ENCODE measurements around the gene DSG4. TPM values are rescaled to one million over a fixed set of nuclear protein-coding genes. Genes with fewer than 3 reads are reported as not detected.
"Not testable (repeated sequence)": the region's sequence is repeated elsewhere in the genome, so short reads cannot be mapped to it uniquely, and the experiment has no call there.

The DSG4 gene
- total and polyA plus RNA-seq, 2 of the 4 experiments (the other 2 are of a cell fraction): not detected

DNA sequence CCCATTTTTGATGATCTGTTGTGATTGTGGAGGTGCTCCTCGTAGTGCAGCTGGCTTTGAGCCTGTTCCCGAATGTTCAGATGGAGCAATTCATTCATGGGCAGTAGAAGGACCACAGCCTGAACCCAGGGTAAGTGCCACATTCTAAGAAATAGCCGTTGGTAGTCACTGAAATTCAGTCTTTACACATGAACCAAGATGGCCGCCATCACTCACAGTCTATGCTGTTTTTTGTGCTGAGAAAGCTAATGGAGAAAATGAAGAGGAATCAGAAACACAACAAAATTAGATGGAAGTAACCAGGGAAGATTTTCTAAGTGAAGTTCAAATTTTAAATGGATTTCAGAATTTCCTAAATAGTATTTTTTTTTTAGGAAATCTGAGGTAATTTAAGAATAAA lies 33.1 kb upstream of the DSG4 start:
- H4K8ac ChIP-seq (ENCODE audit: low read depth in 2 of 2, low read length in 2 of 2): no peak overlapping the region
- H3K27me3 ChIP-seq (ENCODE audit: control insufficient read depth, insufficient read depth, low read length): no peaks in the 10 kb centered on the region
- no peak overlapping the region for H4K5ac ChIP-seq (ENCODE audit: low read depth, low read length)
- no peaks in the 10 kb centered on the region for H3K79me1 ChIP-seq (ENCODE audit: low read depth in 1 of 2, low read length in 2 of 2)
- H2BK20ac ChIP-seq (ENCODE audit: low read depth, low read length): no peak overlapping the region
- no peak overlapping the region for H2BK15ac ChIP-seq (ENCODE audit: low read depth, low read length)
- ChIA-PET POLR2A (ENCODE audit: unreplicated experiment) (no interaction called here), CTCF (no interaction called here)
- H3K4ac ChIP-seq (ENCODE audit: low read depth, low read length): no peak overlapping the region
- H4K91ac ChIP-seq (ENCODE audit: insufficient read depth, low read depth, low read length): no peak overlapping the region
- WGBS, 2 experiments (ENCODE audit: extremely low coverage in 2 of 2, insufficient read length in 1 of 2): no CpG with 5 or more reads among the region's 4 CpGs
- no peak for ATAC-seq (ENCODE audit: low read depth)
- no peak overlapping the region for H2AFZ ChIP-seq (replicated peaks; ENCODE audit: low read length, poor library complexity)
- H3K9me3 ChIP-seq (ENCODE audit: control insufficient read depth, insufficient read depth, low read length): peaks cover 1% of the 10 kb centered on the region; the same call in 1 of the 2 replicates
- H2AK9ac ChIP-seq (replicated peaks; ENCODE audit: low read depth, low read length, poor library complexity): no peak overlapping the region
- no peak overlapping the region for H3K14ac ChIP-seq (replicated peaks; ENCODE audit: low read depth, low read length)
- no peaks in the 10 kb centered on the region for H3K9me1 ChIP-seq (ENCODE audit: insufficient read depth, low read length)
- no peak overlapping the region for H3K18ac ChIP-seq (ENCODE audit: low read depth, low read length)
- in situ Hi-C loops (cut with MboI; ENCODE audit: low sequenced_read_pairs): no loop called here
- H3K4me1 ChIP-seq (ENCODE audit: control insufficient read depth, insufficient read depth, low read length): no peaks in the 10 kb centered on the region
- no peaks in the 10 kb centered on the region for H3K36me3 ChIP-seq (ENCODE audit: control insufficient read depth, insufficient read depth, low read length)
- intact Hi-C loops (cut with micrococcal nuclease): no loop called here
- H2BK120ac ChIP-seq (ENCODE audit: low read depth, low read length): no peak overlapping the region
- no peak for TF ChIP-seq RAD21 (IDR thresholded peaks at IDR 0.05; ENCODE audit: low read length)
- no peak for TF ChIP-seq NFE2L2 (IDR thresholded peaks at IDR 0.05; ENCODE audit: low read depth, low read length)
- TF ChIP-seq RCOR1 (IDR thresholded peaks at IDR 0.05; ENCODE audit: insufficient replicate concordance, low read length): no peak
- no peak for TF ChIP-seq POLR2A (IDR thresholded peaks at IDR 0.05; ENCODE audit: low read depth, low read length)
- no peak for TF ChIP-seq RFX5 (IDR thresholded peaks at IDR 0.05; ENCODE audit: low read depth, low read length)
- TF ChIP-seq MAZ (IDR thresholded peaks at IDR 0.05; ENCODE audit: borderline replicate concordance, low read depth, low read length): no peak
- no peak for TF ChIP-seq FOS (IDR thresholded peaks at IDR 0.05; ENCODE audit: low read depth, low read length)
- TF ChIP-seq, protein P1, sequence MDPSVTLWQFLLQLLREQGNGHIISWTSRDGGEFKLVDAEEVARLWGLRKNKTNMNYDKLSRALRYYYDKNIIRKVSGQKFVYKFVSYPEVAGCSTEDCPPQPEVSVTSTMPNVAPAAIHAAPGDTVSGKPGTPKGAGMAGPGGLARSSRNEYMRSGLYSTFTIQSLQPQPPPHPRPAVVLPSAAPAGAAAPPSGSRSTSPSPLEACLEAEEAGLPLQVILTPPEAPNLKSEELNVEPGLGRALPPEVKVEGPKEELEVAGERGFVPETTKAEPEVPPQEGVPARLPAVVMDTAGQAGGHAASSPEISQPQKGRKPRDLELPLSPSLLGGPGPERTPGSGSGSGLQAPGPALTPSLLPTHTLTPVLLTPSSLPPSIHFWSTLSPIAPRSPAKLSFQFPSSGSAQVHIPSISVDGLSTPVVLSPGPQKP (IDR thresholded peaks at IDR 0.05; ENCODE audit: borderline replicate concordance, low read depth, low read length): no peak
- H2BK5ac ChIP-seq (ENCODE audit: low read depth, low read length, poor library complexity, severe bottlenecking): no peak overlapping the region
- dilution Hi-C loops (cut with HindIII; ENCODE audit: low sequenced_read_pairs, unreplicated experiment): no loop called here
- no TSS peak for BruUV-seq (replicated peaks)
- H3K4me3 ChIP-seq (ENCODE audit: insufficient read depth, low read depth, low read length): no peak overlapping the region
- H3K4me2 ChIP-seq (ENCODE audit: low read depth, low read length): no peak overlapping the region
- no peaks in the 10 kb centered on the region for H4K20me1 ChIP-seq (ENCODE audit: insufficient read depth, low read length)
- H2AK5ac ChIP-seq (ENCODE audit: low read depth, low read length): no peak overlapping the region
- no peak overlapping the region for H3K23ac ChIP-seq (ENCODE audit: low read depth, low read length)
- H3K56ac ChIP-seq (ENCODE audit: extremely low read depth, insufficient read depth, low read length): no peak overlapping the region
- no peak overlapping the region for H3K27ac ChIP-seq (ENCODE audit: insufficient read depth, low read length)
- H3K9ac ChIP-seq (ENCODE audit: low read depth, low read length): no peak overlapping the region
- DNase-seq: no peak

DNA sequence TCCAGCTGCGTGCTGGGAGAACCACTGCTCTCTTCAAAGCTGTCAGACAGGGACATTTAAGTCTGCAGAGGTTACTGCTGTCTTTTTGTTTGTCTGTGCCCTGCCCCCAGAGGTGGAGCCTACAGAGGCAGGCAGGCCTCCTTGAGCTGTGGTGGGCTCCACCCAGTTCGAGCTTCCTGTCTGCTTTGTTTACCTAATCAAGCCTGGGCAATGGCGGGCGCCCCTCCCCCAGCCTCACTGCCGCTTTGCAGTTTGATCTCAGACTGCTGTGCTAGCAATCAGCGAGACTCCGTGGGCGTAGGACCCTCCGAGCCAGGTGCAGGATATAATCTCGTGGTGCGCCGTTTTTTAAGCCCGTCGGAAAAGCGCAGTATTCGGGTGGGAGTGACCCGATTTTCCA lies 23.2 kb upstream of the DSG4 start:
- H2AK9ac ChIP-seq (replicated peaks; ENCODE audit: low read depth, low read length, poor library complexity); H3K4ac ChIP-seq (ENCODE audit: low read depth, low read length); H3K14ac ChIP-seq (replicated peaks; ENCODE audit: low read depth, low read length); H3K27ac ChIP-seq (ENCODE audit: insufficient read depth, low read length); in situ Hi-C loops (cut with MboI; ENCODE audit: low sequenced_read_pairs); H3K9me3 ChIP-seq (ENCODE audit: control insufficient read depth, insufficient read depth, low read length); H4K8ac ChIP-seq (ENCODE audit: low read depth in 2 of 2, low read length in 2 of 2); H3K4me1 ChIP-seq (ENCODE audit: control insufficient read depth, insufficient read depth, low read length); CTCF ChIA-PET; H3K79me1 ChIP-seq (ENCODE audit: low read depth in 1 of 2, low read length in 2 of 2); BruUV-seq (replicated peaks); H3K23ac ChIP-seq (ENCODE audit: low read depth, low read length); DNase-seq; H3K27me3 ChIP-seq (ENCODE audit: control insufficient read depth, insufficient read depth, low read length); H3K56ac ChIP-seq (ENCODE audit: extremely low read depth, insufficient read depth, low read length); H2BK20ac ChIP-seq (ENCODE audit: low read depth, low read length); H3K4me2 ChIP-seq (ENCODE audit: low read depth, low read length); H3K9ac ChIP-seq (ENCODE audit: low read depth, low read length); H3K36me3 ChIP-seq (ENCODE audit: control insufficient read depth, insufficient read depth, low read length); POLR2A ChIA-PET (ENCODE audit: unreplicated experiment); H3K4me3 ChIP-seq (ENCODE audit: insufficient read depth, low read depth, low read length); H4K20me1 ChIP-seq (ENCODE audit: insufficient read depth, low read length); H2AFZ ChIP-seq (replicated peaks; ENCODE audit: low read length, poor library complexity); H4K5ac ChIP-seq (ENCODE audit: low read depth, low read length); intact Hi-C loops (cut with micrococcal nuclease); H2AK5ac ChIP-seq (ENCODE audit: low read depth, low read length); H4K91ac ChIP-seq (ENCODE audit: insufficient read depth, low read depth, low read length); H2BK15ac ChIP-seq (ENCODE audit: low read depth, low read length); H3K9me1 ChIP-seq (ENCODE audit: insufficient read depth, low read length); dilution Hi-C loops (cut with HindIII; ENCODE audit: low sequenced_read_pairs, unreplicated experiment); H2BK120ac ChIP-seq (ENCODE audit: low read depth, low read length); ATAC-seq (ENCODE audit: low read depth); H2BK5ac ChIP-seq (ENCODE audit: low read depth, low read length, poor library complexity, severe bottlenecking); H3K18ac ChIP-seq (ENCODE audit: low read depth, low read length): not testable (repeated sequence)
- no CpG with 5 or more reads among the region's 17 CpGs for whole genome bisulfite sequencing, 2 experiments (ENCODE audit: extremely low coverage in 2 of 2, insufficient read length in 1 of 2)
